Liver (tissue), 9 donors: ENCODE data around the gene KRTAP10-7. TPM values are rescaled to one million over a fixed set of nuclear protein-coding genes. Genes with fewer than 3 reads are reported as not detected.
"Not testable (repeated sequence)": the region's sequence is repeated elsewhere in the genome, so short reads cannot be mapped to it uniquely, and the experiment has no call there.

Experiments
- DNase-seq: peaks from one replicate; pipeline ENCODE4 v3.0.0-alpha.2; 2017; ENCODE audit warnings: low spot score
- H3K27ac ChIP-seq, 2 donors: one replicate each; pipeline ENCODE4 v1.7.0; 2013; ENCODE audit warnings: inconsistent platforms in 2 of 2, low read length in 2 of 2, control low read depth in 1 of 2, low read depth in 1 of 2, mild to moderate bottlenecking in 1 of 2
- H3K27me3 ChIP-seq, 4 donors: one replicate each; pipeline versions ENCODE4 v1.6.1 to v1.7.0; 2013; ENCODE audit warnings: low read length in 3 of 4, inconsistent platforms in 1 of 4, mild to moderate bottlenecking in 1 of 4, moderate library complexity in 1 of 4; ENCODE audit not compliant: control insufficient read depth in 4 of 4, insufficient read depth in 4 of 4
- H3K36me3 ChIP-seq, 4 donors: one replicate each; pipeline versions ENCODE4 v1.6.1 to v1.7.0; 2013; ENCODE audit warnings: low read length in 3 of 4, mild to moderate bottlenecking in 3 of 4, low read depth in 1 of 4, moderate library complexity in 1 of 4; ENCODE audit not compliant: control insufficient read depth in 4 of 4, insufficient read depth in 3 of 4
- H3K4me1 ChIP-seq, 4 donors: one replicate each; pipeline versions ENCODE4 v1.6.1 to v1.7.0; 2013; ENCODE audit warnings: low read length in 3 of 4, mild to moderate bottlenecking in 3 of 4, moderate library complexity in 1 of 4; ENCODE audit not compliant: control insufficient read depth in 4 of 4, insufficient read depth in 4 of 4
- H3K4me3 ChIP-seq, 3 donors: one replicate each; pipeline versions ENCODE4 v1.6.1 to v1.7.0; 2013; ENCODE audit warnings: low read length in 3 of 3, control low read depth in 1 of 3, low read depth in 1 of 3, mild to moderate bottlenecking in 1 of 3
- H3K9ac ChIP-seq, 2 donors: one replicate each; pipeline ENCODE4 v1.7.0; 2013; ENCODE audit warnings: low read length in 2 of 2, mild to moderate bottlenecking in 2 of 2, moderate library complexity in 2 of 2, control low read depth in 1 of 2, low read depth in 1 of 2
- H3K9me3 ChIP-seq, 4 donors: one replicate each; pipeline versions ENCODE4 v1.6.1 to v1.7.0; 2013; ENCODE audit warnings: low read length in 3 of 4; ENCODE audit not compliant: control insufficient read depth in 4 of 4
- GABPA ChIP-seq, 2 donors: IDR thresholded peaks in 1 of 2; conservative IDR thresholded peaks in 1 of 2; 2 replicates each; pipeline ENCODE4 v1.6.1; 2016; ENCODE audit warnings: antibody characterized with exemption in 2 of 2, mild to moderate bottlenecking in 1 of 2, moderate library complexity in 1 of 2
- HNF4A ChIP-seq, 2 donors: conservative IDR thresholded peaks; 2 replicates each; pipeline ENCODE4 v1.6.1; 2016; ENCODE audit warnings: antibody characterized with exemption in 2 of 2, mild to moderate bottlenecking in 2 of 2
- HNF4G ChIP-seq: IDR thresholded peaks from 2 replicates; pipeline ENCODE4 v1.6.1; 2016; ENCODE audit warnings: antibody characterized with exemption
- JUND ChIP-seq, 2 donors: IDR thresholded peaks; 2 replicates each; pipeline ENCODE4 v1.6.1; 2016; ENCODE audit warnings: antibody characterized with exemption in 2 of 2
- NR2F2 ChIP-seq: IDR thresholded peaks from 2 replicates; pipeline ENCODE4 v1.6.1; 2016; ENCODE audit warnings: antibody characterized with exemption
- RAD21 ChIP-seq, 2 donors: IDR thresholded peaks; 2 replicates each; pipeline ENCODE4 v1.6.1; 2016; ENCODE audit warnings: antibody characterized with exemption in 2 of 2, mild to moderate bottlenecking in 2 of 2
- RXRA ChIP-seq, 2 donors: IDR thresholded peaks; 2 replicates each; pipeline ENCODE4 v1.6.1; 2017 to 2018; ENCODE audit warnings: antibody characterized with exemption in 2 of 2, mild to moderate bottlenecking in 1 of 2
- SP1 ChIP-seq: IDR thresholded peaks from 2 replicates; pipeline ENCODE4 v1.6.1; 2018; ENCODE audit warnings: antibody characterized with exemption, mild to moderate bottlenecking
- TAF1 ChIP-seq: conservative IDR thresholded peaks from 2 replicates; pipeline ENCODE4 v1.6.1; 2016; ENCODE audit warnings: antibody characterized with exemption, mild to moderate bottlenecking
- YY1 ChIP-seq: IDR thresholded peaks from 2 replicates; pipeline ENCODE4 v1.6.1; 2016; ENCODE audit warnings: antibody characterized with exemption, mild to moderate bottlenecking
- WGBS: extraction: QIAGEN DNeasy Blood & Tissue Kit; methylation state at CpG from one replicate; pipeline ENCODE4 v1.1.7; 2013; 5-methylcytosine and 5-hydroxymethylcytosine counted together
- polyA plus RNA-seq, 2 donors: library from polyadenylated mRNA; stranded (reverse) in 1 of 2; unstranded in 1 of 2; fragments of 200-250 nt in 1 of 2; fragments of >200 nt in 1 of 2; fragmentation: Nextera tagmentation in 1 of 2; extraction: Ambion mirVana in 1 of 2; gene quantifications; one replicate each; pipeline versions ENCODE4 v1.2.1 to v1.2.3, GENCODE V29; 2013 to 2015
- total RNA-seq, 2 donors: library from RNA; depleted of rRNA; stranded (reverse); fragments of >200 nt; gene quantifications; one replicate each; pipeline ENCODE4 v1.2.3, GENCODE V29; 2014
- TF ChIP-seq, protein P1 (sequence below): IDR thresholded peaks from 2 replicates; pipeline ENCODE4 v1.6.1; 2016; ENCODE audit warnings: antibody characterized with exemption
- TF ChIP-seq, protein P2 (sequence below): IDR thresholded peaks from 2 replicates; pipeline ENCODE4 v1.6.1; 2016; ENCODE audit warnings: antibody characterized with exemption, mild to moderate bottlenecking
- TF ChIP-seq, protein P3 (sequence below): IDR thresholded peaks from 2 replicates; pipeline ENCODE4 v1.6.1; 2016; ENCODE audit warnings: antibody characterized with exemption
- donor health status: healthy.
- donor health status: healthy.
- donor health status: healthy.
- donor health status: healthy.
- donor health status: healthy.

Gene KRTAP10-7
- total and polyA plus RNA-seq, 4 donors, result not detected

DNA sequence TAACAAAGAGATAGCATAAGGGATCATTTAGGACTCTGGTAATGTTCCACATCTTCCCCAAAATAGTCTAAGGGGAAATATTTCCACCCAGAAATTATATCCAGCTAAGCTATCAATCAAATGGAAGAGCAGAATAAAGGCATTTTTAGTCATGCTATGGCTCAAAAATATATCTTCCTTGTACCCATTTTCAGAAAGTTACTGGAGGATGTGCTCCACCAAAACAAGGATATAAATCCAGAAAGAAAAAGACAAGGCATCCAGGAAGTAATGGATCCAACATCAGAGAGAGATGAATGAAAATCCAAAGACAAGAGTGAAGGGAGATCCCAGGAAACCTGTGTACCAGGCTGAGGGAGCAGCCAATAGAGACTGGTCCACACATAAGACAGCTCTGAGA lies 8.8 kb downstream of the KRTAP10-7 start:
- H3K4me3 ChIP-seq, result no peak overlapping the region
- no peaks in the 10 kb centered on the region for H3K36me3 ChIP-seq
- H3K9me3 ChIP-seq, result peaks cover 1 to 15% (median 4%) of the 10 kb centered on the region in 4 donors
- no peak overlapping the region for H3K9ac ChIP-seq
- H3K27ac ChIP-seq, result no peak overlapping the region
- TF ChIP-seq HNF4A (conservative IDR thresholded peaks at IDR 0.05), result no peak
- no peak for TF ChIP-seq GABPA (IDR thresholded peaks at IDR 0.05 in 1 of 2, conservative IDR thresholded peaks at IDR 0.05 in 1 of 2)
- TF ChIP-seq, protein P1, sequence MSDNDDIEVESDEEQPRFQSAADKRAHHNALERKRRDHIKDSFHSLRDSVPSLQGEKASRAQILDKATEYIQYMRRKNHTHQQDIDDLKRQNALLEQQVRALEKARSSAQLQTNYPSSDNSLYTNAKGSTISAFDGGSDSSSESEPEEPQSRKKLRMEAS, result no peak
- no peak for TF ChIP-seq TAF1
- no peak for TF ChIP-seq SP1
- no peak for TF ChIP-seq NR2F2
- TF ChIP-seq RXRA (IDR thresholded peaks at IDR 0.05), result no peak
- TF ChIP-seq HNF4G, result no peak
- TF ChIP-seq, protein P2, sequence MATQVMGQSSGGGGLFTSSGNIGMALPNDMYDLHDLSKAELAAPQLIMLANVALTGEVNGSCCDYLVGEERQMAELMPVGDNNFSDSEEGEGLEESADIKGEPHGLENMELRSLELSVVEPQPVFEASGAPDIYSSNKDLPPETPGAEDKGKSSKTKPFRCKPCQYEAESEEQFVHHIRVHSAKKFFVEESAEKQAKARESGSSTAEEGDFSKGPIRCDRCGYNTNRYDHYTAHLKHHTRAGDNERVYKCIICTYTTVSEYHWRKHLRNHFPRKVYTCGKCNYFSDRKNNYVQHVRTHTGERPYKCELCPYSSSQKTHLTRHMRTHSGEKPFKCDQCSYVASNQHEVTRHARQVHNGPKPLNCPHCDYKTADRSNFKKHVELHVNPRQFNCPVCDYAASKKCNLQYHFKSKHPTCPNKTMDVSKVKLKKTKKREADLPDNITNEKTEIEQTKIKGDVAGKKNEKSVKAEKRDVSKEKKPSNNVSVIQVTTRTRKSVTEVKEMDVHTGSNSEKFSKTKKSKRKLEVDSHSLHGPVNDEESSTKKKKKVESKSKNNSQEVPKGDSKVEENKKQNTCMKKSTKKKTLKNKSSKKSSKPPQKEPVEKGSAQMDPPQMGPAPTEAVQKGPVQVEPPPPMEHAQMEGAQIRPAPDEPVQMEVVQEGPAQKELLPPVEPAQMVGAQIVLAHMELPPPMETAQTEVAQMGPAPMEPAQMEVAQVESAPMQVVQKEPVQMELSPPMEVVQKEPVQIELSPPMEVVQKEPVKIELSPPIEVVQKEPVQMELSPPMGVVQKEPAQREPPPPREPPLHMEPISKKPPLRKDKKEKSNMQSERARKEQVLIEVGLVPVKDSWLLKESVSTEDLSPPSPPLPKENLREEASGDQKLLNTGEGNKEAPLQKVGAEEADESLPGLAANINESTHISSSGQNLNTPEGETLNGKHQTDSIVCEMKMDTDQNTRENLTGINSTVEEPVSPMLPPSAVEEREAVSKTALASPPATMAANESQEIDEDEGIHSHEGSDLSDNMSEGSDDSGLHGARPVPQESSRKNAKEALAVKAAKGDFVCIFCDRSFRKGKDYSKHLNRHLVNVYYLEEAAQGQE, result no peak
- no peak for TF ChIP-seq YY1
- TF ChIP-seq, protein P3, sequence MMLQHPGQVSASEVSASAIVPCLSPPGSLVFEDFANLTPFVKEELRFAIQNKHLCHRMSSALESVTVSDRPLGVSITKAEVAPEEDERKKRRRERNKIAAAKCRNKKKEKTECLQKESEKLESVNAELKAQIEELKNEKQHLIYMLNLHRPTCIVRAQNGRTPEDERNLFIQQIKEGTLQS, result no peak
- TF ChIP-seq JUND (IDR thresholded peaks at IDR 0.05), result no peak
- no peak for TF ChIP-seq RAD21 (IDR thresholded peaks at IDR 0.05)
- H3K27me3 ChIP-seq, result no peaks in the 10 kb centered on the region
- no peaks in the 10 kb centered on the region for H3K4me1 ChIP-seq
- no peak for DNase-seq

DNA sequence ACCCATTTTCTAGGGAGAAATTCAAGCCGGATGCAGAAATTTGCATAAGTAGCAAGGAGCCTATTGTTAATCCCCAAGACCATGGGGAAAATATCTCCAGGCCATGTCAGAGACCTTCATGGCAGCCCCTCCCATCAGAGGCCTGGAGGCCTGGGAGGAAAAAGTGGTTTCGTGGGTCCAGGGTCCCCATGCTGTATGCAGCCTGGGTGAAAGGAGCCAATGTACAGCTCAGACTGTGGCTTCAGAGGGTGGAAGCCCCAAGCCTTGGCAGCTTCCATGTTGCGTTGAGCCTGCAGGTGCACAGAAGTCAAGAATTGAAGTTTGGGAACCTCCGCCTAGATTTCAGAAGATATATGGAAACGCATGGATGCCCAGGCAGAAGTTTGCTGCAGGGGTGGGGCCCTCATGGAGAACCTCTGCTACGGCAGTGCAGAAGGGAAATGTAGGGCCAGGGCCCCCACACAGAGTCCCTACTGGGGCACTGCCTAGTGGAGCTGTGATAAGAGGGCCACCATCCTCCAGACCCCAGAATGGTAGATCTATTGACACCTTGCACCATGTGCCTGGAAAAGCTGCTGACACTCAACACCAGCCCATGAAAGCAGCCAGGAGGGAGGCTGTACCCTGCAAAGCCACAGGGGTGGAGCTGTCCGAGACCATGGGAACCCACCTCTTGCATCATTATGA lies 9.9 kb downstream of the KRTAP10-7 start:
- H3K27me3 ChIP-seq, H3K4me3 ChIP-seq, H3K9ac ChIP-seq, DNase-seq, H3K27ac ChIP-seq, H3K36me3 ChIP-seq, H3K4me1 ChIP-seq: not testable (repeated sequence)
- H3K9me3 ChIP-seq, result peaks cover 0 to 11% (median 1%) of the 10 kb centered on the region in 4 donors
- WGBS, result 92% methylated on average over 7 of the region's 7 CpGs

DNA sequence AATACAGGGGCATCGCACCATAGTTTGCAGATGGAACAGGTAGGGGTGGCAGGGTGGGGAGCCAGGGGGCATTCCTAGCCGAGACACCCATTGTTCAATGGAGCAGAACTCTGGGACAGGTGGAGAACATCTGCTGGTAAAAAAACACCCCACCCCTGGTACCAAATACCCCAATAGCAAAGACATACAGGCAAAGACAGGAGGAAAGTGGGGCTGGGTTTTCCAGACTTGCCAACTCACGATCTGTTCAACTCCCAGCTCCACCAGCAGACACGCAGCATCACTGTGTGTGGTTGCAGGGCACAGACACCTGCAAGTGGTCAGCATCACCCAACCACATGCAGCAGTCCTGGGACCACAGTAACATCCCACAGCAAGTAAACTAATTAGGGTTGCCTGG lies 11.2 kb downstream of the KRTAP10-7 start:
- H3K27ac ChIP-seq, result no peak overlapping the region
- peaks cover 0 to 11% (median 1%) of the 10 kb centered on the region in 4 donors for H3K9me3 ChIP-seq
- WGBS, result 82% methylated on average over 4 of the region's 4 CpGs
- DNase-seq, result no peak
- H3K36me3 ChIP-seq, result no peaks in the 10 kb centered on the region
- no peaks in the 10 kb centered on the region for H3K27me3 ChIP-seq
- TF ChIP-seq YY1, result no peak
- TF ChIP-seq, protein P1, result no peak
- TF ChIP-seq HNF4A (conservative IDR thresholded peaks at IDR 0.05), result no peak
- TF ChIP-seq NR2F2, result no peak
- H3K4me1 ChIP-seq, result no peaks in the 10 kb centered on the region
- H3K4me3 ChIP-seq, result no peak overlapping the region
- H3K9ac ChIP-seq, result no peak overlapping the region
